Kidney epithelial cell (primary cell): Measurements from ENCODE around the gene DNAAF3. TPM values are rescaled to one million over a fixed set of nuclear protein-coding genes. Genes with fewer than 3 reads are reported as not detected.
A peak's percentile ranks its signal among the peaks of the same experiment; 100 is the strongest.
"Not testable (repeated sequence)": the region's sequence is repeated elsewhere in the genome, so short reads cannot be mapped to it uniquely, and the experiment has no call there.

Experiments
- DNase-seq: peaks from one replicate; pipeline ENCODE4 v3.0.0-alpha.2; 2010; ENCODE audit warnings: low read depth
- H3K27me3 ChIP-seq: 2 replicates; pipeline ENCODE4 v1.6.0; 2011; ENCODE audit warnings: low read length; ENCODE audit not compliant: control insufficient read depth, insufficient read depth
- H3K36me3 ChIP-seq: 2 replicates; pipeline ENCODE4 v1.5.1; 2011; ENCODE audit warnings: low read length; ENCODE audit not compliant: control insufficient read depth, insufficient read depth
- H3K4me3 ChIP-seq: 2 replicates; pipeline ENCODE4 v1.5.1; 2011; ENCODE audit warnings: low read depth, mild to moderate bottlenecking, control low read depth, low read length
- total RNA-seq: library from RNA; depleted of rRNA; stranded (reverse); fragments of >200 nt; gene quantifications from 2 replicates; pipeline ENCODE4 v1.2.3, GENCODE V29; 2015
- TF ChIP-seq, protein P1 (sequence below): IDR thresholded peaks from 2 replicates; pipeline ENCODE4 v1.5.1; 2011; ENCODE audit warnings: mild to moderate bottlenecking, moderate library complexity, low read length, control low read depth, inconsistent platforms; ENCODE audit not compliant: insufficient read depth, poor library complexity, severe bottlenecking

DNAAF3 gene
- total RNA-seq, 1 donor from 2014 or later, result 1.3 TPM

DNA sequence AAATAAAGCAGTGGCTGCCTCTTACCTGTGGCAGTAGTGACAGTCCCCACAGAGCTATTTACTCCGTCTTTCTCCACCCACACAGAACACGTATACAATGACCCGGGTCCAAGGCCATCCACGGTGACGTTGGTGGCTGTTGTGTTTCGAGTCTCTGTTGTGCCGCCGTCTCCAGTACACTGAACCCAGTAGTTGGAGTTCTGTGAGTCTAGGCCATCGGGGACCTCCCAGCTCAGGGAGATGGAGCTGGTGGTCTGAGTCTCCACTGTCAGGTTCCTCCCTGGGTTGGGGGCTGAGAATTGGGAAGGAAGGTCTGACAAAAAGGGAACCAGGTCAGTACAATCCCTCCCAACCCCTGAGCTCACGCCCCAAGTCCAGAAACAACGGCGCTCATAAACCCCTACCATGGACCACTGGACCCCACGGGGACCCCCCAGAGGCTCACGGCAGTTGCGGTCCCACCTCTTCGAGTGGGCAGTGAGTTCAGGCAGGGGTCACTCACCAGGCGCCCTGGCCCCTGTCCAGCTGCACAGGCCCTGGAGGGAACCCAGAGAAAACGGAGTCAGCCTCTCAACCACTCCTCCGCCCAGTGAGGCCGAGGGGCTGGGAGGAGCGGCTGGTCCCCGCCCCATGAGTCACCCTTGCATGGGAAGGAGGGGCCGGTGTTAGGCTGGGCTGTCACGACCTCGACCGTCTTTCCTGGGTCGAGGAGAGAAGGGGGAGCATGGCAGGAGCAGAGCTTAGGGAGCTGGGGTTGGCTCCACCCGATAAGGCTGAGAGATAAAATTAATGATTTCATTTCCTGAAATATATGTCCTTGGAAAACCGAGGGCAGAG, 40.5 kb upstream of the DNAAF3 start:
- Histone ChIP-seq H3K36me3 (no peaks in the 10 kb centered on the region), H3K27me3 (no peaks in the 10 kb centered on the region), H3K4me3 (no peak overlapping the region)
- peak; percentile 56 for DNase-seq
- TF ChIP-seq, protein P1, sequence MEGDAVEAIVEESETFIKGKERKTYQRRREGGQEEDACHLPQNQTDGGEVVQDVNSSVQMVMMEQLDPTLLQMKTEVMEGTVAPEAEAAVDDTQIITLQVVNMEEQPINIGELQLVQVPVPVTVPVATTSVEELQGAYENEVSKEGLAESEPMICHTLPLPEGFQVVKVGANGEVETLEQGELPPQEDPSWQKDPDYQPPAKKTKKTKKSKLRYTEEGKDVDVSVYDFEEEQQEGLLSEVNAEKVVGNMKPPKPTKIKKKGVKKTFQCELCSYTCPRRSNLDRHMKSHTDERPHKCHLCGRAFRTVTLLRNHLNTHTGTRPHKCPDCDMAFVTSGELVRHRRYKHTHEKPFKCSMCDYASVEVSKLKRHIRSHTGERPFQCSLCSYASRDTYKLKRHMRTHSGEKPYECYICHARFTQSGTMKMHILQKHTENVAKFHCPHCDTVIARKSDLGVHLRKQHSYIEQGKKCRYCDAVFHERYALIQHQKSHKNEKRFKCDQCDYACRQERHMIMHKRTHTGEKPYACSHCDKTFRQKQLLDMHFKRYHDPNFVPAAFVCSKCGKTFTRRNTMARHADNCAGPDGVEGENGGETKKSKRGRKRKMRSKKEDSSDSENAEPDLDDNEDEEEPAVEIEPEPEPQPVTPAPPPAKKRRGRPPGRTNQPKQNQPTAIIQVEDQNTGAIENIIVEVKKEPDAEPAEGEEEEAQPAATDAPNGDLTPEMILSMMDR, result no peak

GRCh38 chr19:55202199-55202598, 35.8 kb upstream of the DNAAF3 start:
- DNase-seq, H3K27me3 ChIP-seq, H3K36me3 ChIP-seq, H3K4me3 ChIP-seq: not testable (repeated sequence)

GRCh38 chr19:55199620-55200204, 33.3 kb upstream of the DNAAF3 start:
- H3K36me3 ChIP-seq, result no peaks in the 10 kb centered on the region
- H3K27me3 ChIP-seq, result no peaks in the 10 kb centered on the region
- no peak overlapping the region for H3K4me3 ChIP-seq
- DNase-seq, result no peak
- TF ChIP-seq, protein P1, result no peak

- no peak for DNase-seq
- Histone ChIP-seq H3K27me3 (no peaks in the 10 kb centered on the region), H3K36me3 (no peaks in the 10 kb centered on the region), H3K4me3 (no peak overlapping the region)
- TF ChIP-seq, protein P1, result no peak
Observed at GRCh38 chr19:55198651-55199050, 32.2 kb upstream of the DNAAF3 start.

DNA sequence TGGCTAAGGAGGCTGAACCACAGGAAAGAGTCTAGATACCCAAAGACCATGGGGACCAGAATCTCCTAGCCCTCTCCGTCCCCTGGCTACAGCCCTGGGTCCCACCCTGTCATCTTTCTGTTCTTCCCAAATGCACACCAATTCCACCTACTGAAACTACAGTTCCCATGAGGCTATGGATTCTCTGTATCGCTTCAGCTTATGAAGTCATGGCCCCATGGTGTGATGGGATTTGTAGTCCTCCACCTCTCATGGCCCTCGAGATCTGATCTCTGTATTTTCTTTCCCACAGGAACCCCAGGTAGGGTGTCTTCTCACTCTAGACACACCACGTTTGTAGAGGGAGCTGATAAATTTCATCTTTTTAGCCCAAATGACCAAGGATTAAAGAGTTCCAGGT, 31.1 kb upstream of the DNAAF3 start:
- Histone ChIP-seq H3K36me3 (no peaks in the 10 kb centered on the region), H3K27me3 (no peaks in the 10 kb centered on the region), H3K4me3 (no peak overlapping the region)
- DNase-seq, result no peak
- TF ChIP-seq, protein P1, result no peak

DNA sequence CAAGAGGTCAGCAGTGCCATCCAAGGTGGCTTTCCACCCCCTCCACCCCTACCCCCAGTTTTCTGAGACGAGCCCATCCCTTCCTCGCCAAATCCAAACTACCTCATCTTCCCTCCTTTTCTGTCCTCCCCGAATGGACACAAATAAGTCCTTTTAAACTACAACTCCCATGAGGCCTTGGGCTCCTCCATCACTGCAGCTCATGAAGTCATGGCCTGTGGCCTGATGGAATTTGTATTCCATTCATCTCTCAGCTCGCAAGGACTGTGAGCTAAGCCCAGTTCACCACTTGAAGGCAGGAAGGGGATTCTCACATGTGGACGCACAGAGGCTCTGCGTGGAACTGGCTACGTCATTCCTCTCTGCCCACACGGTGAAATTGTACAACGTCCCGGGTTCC, 30.4 kb upstream of the DNAAF3 start:
- TF ChIP-seq, protein P1, result no peak
- Histone ChIP-seq H3K36me3 (no peaks in the 10 kb centered on the region), H3K4me3 (no peak overlapping the region), H3K27me3 (no peaks in the 10 kb centered on the region)
- DNase-seq, result no peak
